Testis (tissue), 2 donors: Measurements from ENCODE around the gene STX12.

Experiments
- CTCF ChIP-seq, 3 experiments: fragments of 450-650 bp in 2 of 3; fragments of 200-600 bp in 1 of 3; sonication (generic) in 1 of 3; IDR thresholded peaks; one replicate each; pipeline ENCODE4 v1.5.1; 2016 to 2019; ENCODE audit warnings: antibody characterized with exemption in 3 of 3, mild to moderate bottlenecking in 2 of 3, moderate library complexity in 1 of 3
- POLR2A ChIP-seq: fragments of 450-650 bp; IDR thresholded peaks from one replicate; pipeline ENCODE4 v1.6.1; 2017; ENCODE audit warnings: antibody characterized with exemption, mild to moderate bottlenecking, moderate library complexity

- TF ChIP-seq POLR2A (no peak), CTCF (IDR thresholded peaks at IDR 0.05) (no peak)
These were observed 86.0 kb downstream of the STX12 start for GRCh38 chr1:27858949-27859576.
